ENCODE measurements around the gene PRSS50. TPM values are rescaled to one million over a fixed set of nuclear protein-coding genes. Genes with fewer than 3 reads are reported as not detected.
"Not testable (repeated sequence)": the region's sequence is repeated elsewhere in the genome, so short reads cannot be mapped to it uniquely, and the experiment has no call there.

PRSS50 gene
- total and polyA plus RNA-seq, 3 donors from 2014 or later: 0.92 to 6.2 (median 3.8) TPM

DNA sequence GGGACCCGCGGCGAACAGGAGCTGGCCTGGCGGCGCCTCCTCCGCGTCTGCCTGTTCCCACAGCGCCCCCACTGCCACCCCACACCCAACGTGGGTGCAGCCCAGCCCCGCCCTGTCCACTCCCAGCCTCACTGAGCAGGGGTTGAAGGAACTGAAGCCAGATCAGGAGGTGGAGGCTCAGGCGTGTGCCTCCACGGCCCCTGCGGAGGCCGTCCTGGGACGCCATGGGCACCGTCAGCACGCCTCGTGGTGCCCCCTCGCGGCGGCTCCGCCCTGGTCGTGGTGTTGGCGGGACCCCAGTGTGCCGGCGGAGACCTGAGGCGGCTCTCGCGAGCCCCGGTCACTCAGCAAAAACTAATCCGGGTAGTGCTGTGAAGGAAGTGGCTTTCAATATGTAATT is 39.0 kb upstream of the PRSS50 start:
- WGBS, 2 donors: 52 to 75% methylated on average over 20 to 29 of the region's 31 CpGs
- TF ChIP-seq, protein P1, sequence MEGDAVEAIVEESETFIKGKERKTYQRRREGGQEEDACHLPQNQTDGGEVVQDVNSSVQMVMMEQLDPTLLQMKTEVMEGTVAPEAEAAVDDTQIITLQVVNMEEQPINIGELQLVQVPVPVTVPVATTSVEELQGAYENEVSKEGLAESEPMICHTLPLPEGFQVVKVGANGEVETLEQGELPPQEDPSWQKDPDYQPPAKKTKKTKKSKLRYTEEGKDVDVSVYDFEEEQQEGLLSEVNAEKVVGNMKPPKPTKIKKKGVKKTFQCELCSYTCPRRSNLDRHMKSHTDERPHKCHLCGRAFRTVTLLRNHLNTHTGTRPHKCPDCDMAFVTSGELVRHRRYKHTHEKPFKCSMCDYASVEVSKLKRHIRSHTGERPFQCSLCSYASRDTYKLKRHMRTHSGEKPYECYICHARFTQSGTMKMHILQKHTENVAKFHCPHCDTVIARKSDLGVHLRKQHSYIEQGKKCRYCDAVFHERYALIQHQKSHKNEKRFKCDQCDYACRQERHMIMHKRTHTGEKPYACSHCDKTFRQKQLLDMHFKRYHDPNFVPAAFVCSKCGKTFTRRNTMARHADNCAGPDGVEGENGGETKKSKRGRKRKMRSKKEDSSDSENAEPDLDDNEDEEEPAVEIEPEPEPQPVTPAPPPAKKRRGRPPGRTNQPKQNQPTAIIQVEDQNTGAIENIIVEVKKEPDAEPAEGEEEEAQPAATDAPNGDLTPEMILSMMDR (IDR thresholded peaks at IDR 0.05): no peak
- TF ChIP-seq POLR2A (IDR thresholded peaks at IDR 0.05): no peak

DNA sequence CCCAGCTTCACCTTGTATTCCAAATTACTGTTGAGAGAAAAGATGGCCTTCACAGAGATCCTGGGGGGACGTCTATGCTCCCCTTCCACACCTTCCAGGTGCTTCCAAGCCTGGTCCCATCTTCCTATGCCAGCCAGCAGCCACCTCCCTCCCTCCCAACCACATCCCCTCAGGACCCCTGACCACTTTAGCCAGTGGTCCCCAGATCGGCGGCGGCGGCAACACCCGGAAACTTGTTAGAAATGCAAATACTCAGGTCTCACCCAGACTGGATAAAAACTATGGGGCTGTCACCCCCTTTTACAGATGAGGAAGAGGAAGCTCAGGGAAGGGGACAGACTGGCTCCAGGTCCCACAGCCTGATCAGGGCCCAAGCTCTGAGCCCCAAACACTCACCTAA is 38.0 kb upstream of the PRSS50 start:
- TF ChIP-seq, protein P1 (IDR thresholded peaks at IDR 0.05): no peak
- TF ChIP-seq POLR2A (IDR thresholded peaks at IDR 0.05): no peak
- no peaks in the 10 kb centered on the region for H3K9me3 ChIP-seq
- no peaks in the 10 kb centered on the region for H3K27me3 ChIP-seq
- H3K4me1 ChIP-seq: no peaks in the 10 kb centered on the region
- H3K4me3 ChIP-seq: no peak overlapping the region
- intact Hi-C loops (cut with DNase I; ENCODE audit: low total_unique reads): no loop called here
- no peak overlapping the region for H3K27ac ChIP-seq
- DNase-seq: no peak
- WGBS, 2 donors: 81 to 89% methylated on average over 6 of the region's 6 CpGs
- H3K36me3 ChIP-seq (ENCODE audit: low read depth, missing control alignments): no peaks in the 10 kb centered on the region

More for the DNA sequence above, 39.0 kb upstream of the PRSS50 start:
- Histone ChIP-seq H3K4me3 (peak overlapping the region; percentile 40 to 46), H3K27me3 (no peaks in the 10 kb centered on the region), H3K27ac (no peak overlapping the region), H3K36me3 (ENCODE audit: low read depth, missing control alignments) (no peaks in the 10 kb centered on the region), H3K9me3 (no peaks in the 10 kb centered on the region), H3K4me1 (no peaks in the 10 kb centered on the region)
- intact Hi-C loops (cut with DNase I; ENCODE audit: low total_unique reads): no loop called here
- no peak for DNase-seq

DNA sequence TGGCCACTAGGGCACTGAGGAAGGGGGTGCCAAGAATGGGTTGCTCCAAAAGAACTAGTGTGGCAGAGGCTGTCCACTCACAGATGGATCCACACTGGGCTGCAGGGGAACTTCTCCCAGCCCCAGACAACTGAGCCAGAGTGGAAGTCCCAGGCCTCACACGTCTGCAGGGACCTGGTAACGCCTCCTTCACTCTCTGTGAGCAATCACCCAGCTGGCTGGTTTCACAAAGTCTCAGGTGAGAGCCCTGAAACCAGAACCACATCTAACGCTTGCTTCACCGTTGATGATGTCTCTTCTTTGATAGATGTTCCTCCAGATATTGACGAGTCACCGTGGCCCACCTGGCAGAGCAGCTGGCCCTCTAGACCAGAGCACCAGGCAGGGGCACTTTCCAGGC is 35.5 kb upstream of the PRSS50 start:
- H3K27me3 ChIP-seq; DNase-seq; H3K9me3 ChIP-seq; intact Hi-C loops (cut with DNase I; ENCODE audit: low total_unique reads); H3K36me3 ChIP-seq (ENCODE audit: low read depth, missing control alignments); H3K27ac ChIP-seq; H3K4me1 ChIP-seq; H3K4me3 ChIP-seq: not testable (repeated sequence)
- 85 to 93% methylated on average over 5 to 6 of the region's 6 CpGs for WGBS, 2 donors

DNA sequence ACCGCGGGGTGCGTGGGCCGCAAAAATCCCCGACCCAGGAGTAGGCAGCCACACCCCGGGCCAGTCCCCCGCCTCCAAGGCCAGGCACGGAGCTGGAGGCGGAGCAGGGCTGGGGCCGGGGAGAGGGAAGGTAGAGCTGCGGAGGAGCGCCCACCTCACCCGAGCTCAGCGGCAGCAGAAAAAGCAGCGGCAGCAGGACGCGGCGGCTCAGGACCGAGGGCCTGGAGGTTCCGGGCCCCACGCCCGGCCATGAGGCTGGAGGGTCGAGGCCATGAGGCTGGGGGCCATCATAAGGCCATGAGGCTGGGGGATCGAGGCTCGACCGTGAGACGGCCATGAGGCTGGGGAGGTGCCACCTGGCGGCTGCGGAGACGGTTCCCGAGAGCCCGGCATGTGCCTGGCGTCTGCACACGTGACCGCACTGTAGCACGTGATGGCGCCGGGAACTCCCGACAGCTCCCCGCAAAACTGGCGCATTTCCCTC is 32.9 kb upstream of the PRSS50 start:
- H3K4me1 ChIP-seq: no peaks in the 10 kb centered on the region

DNA sequence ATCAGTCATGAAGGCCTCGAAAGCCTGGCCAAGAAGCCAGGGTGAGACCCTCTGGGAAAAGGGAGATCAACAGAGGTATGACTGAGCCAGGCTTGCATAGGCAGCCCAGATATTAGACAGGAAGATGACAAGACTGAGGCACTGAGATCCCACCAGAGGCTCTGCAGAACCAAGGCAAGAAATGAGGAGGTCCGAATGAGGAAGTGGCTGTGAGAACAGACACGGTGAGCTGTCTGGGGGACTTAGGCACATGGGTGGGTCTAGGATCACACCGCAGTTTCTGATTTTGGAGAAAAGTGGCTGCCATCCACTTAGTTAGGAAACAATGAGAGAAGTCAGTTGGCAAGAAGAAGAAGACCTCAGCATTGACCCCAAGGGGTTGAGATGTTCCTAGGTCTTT is 31.5 kb upstream of the PRSS50 start:
- no peaks in the 10 kb centered on the region for H3K36me3 ChIP-seq (ENCODE audit: low read depth, missing control alignments)
- no peak overlapping the region for H3K4me3 ChIP-seq
- no peak for DNase-seq
- intact Hi-C loops (cut with DNase I; ENCODE audit: low total_unique reads): no loop called here
- 79 to 90% methylated on average over 4 of the region's 4 CpGs for WGBS, 2 donors
- no peaks in the 10 kb centered on the region for H3K4me1 ChIP-seq
- no peaks in the 10 kb centered on the region for H3K9me3 ChIP-seq
- no peaks in the 10 kb centered on the region for H3K27me3 ChIP-seq
- no peak overlapping the region for H3K27ac ChIP-seq
- no peak for TF ChIP-seq POLR2A (IDR thresholded peaks at IDR 0.05)
- TF ChIP-seq, protein P1 (IDR thresholded peaks at IDR 0.05): no peak

More for the DNA sequence above, 32.9 kb upstream of the PRSS50 start:
- TF ChIP-seq, protein P1 (IDR thresholded peaks at IDR 0.05): no peak
- TF ChIP-seq POLR2A (IDR thresholded peaks at IDR 0.05): no peak
- Histone ChIP-seq H3K9me3 (no peaks in the 10 kb centered on the region), H3K27ac (no peak overlapping the region), H3K27me3 (no peaks in the 10 kb centered on the region), H3K4me3 (peak overlapping the region; percentile 36 to 41), H3K36me3 (ENCODE audit: low read depth, missing control alignments) (no peaks in the 10 kb centered on the region)
- DNase-seq: no peak
- WGBS, 2 donors: 73 to 74% methylated on average over 7 to 41 of the region's 41 CpGs
- intact Hi-C loops (cut with DNase I; ENCODE audit: low total_unique reads): no loop called here
